ENCODE data around the gene CASP14.
A peak's percentile ranks its signal among the peaks of the same experiment; 100 is the strongest.
"Not testable (repeated sequence)": the region's sequence is repeated elsewhere in the genome, so short reads cannot be mapped to it uniquely, and the experiment has no call there.

CASP14 gene

DNA sequence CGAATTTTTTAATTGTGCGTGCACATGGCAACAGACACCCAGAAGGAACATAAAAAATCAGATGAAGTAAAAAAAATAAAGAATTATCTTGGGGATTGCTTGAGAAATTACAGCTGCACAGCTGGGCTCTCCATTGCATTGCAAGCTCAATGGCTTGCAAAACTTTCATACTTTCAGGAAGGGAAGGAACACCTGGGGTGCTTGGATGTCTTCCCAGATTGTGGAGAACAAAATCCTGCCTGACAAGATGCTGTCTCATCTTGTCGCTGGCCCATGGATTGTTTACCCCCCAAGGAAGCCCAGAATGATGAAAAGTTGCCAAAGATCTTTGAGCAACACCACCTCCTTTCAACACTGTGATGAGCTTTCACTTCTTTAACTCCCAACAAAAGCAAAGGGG is 11.0 kb upstream of the CASP14 start:
- Histone ChIP-seq H3K36me3 (replicated peaks) (no peaks in the 10 kb centered on the region), H3K4me1 (no peaks in the 10 kb centered on the region)

DNA sequence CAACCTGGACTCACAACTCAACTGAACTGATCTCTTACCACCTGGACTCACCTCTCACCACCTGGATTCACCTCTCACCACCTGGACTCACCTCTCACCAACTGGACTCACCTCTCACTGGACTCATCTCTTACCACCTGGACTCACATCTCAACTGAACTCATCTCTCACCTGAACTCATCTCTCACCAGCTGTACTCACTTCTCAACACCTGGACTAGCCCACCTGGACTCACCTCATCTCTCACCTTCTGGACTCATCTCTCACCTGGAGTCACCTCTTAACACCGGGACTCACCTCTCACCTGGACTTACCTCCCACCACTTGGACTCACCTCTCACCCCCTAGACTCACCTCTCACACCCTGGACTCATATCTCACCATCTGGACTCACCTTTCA is 7.3 kb upstream of the CASP14 start:
- no peak overlapping the region for H3K4me3 ChIP-seq
- no peaks in the 10 kb centered on the region; the same call in 1 of the 2 replicates for H3K9me3 ChIP-seq
- H3K4me1 ChIP-seq: no peaks in the 10 kb centered on the region
- DNase-seq (ENCODE audit: low spot score in 2 of 2): no peak
- in situ Hi-C loops (cut with MboI; ENCODE audit: low sequenced_read_pairs): no loop called here
- 0 out of 2 replicates have a peak, but pooled peaks cover 7% of the 10 kb centered on the region for H3K27me3 ChIP-seq (ENCODE audit: low read depth)
- H3K36me3 ChIP-seq (replicated peaks): no peaks in the 10 kb centered on the region

More for the DNA sequence above, 11.0 kb upstream of the CASP14 start:
- Histone ChIP-seq H3K9me3 (no peaks in the 10 kb centered on the region), H3K27me3 (ENCODE audit: low read depth) (0 out of 2 replicates have a peak, but pooled peaks cover 3% of the 10 kb centered on the region), H3K4me3 (no peak overlapping the region)
- DNase-seq (ENCODE audit: low spot score in 2 of 2): no peak
- in situ Hi-C loops (cut with MboI; ENCODE audit: low sequenced_read_pairs): no loop called here

- H3K9me3 ChIP-seq: no peaks in the 10 kb centered on the region; the same call in 1 of the 2 replicates
- no peak for DNase-seq (ENCODE audit: low spot score in 2 of 2)
- H3K36me3 ChIP-seq (replicated peaks): no peaks in the 10 kb centered on the region
- H3K27me3 ChIP-seq (ENCODE audit: low read depth): 0 out of 2 replicates have a peak, but pooled peaks cover 4% of the 10 kb centered on the region
- H3K4me3 ChIP-seq: no peak overlapping the region
- in situ Hi-C loops (cut with MboI; ENCODE audit: low sequenced_read_pairs): no loop called here
- no peaks in the 10 kb centered on the region for H3K4me1 ChIP-seq
Measured at GRCh38 chr19:15042826-15043225, 6.5 kb upstream of the CASP14 start.

GRCh38 chr19:15045506-15045905 is 3.8 kb upstream of the CASP14 start:
- no peak for DNase-seq (ENCODE audit: low spot score in 2 of 2)
- in situ Hi-C loops (cut with MboI; ENCODE audit: low sequenced_read_pairs): no loop called here
- Histone ChIP-seq H3K9me3 (no peaks in the 10 kb centered on the region; the same call in 1 of the 2 replicates), H3K27me3 (ENCODE audit: low read depth) (0 out of 2 replicates have a peak, but pooled peaks cover 4% of the 10 kb centered on the region), H3K4me1 (no peaks in the 10 kb centered on the region), H3K4me3 (no peak overlapping the region), H3K36me3 (replicated peaks) (no peaks in the 10 kb centered on the region)

- Histone ChIP-seq H3K4me1 (no peaks in the 10 kb centered on the region), H3K4me3 (no peak overlapping the region), H3K27me3 (ENCODE audit: low read depth) (0 out of 2 replicates have a peak, but pooled peaks cover 4% of the 10 kb centered on the region), H3K36me3 (replicated peaks) (no peaks in the 10 kb centered on the region), H3K9me3 (no peaks in the 10 kb centered on the region; the same call in 1 of the 2 replicates)
- in situ Hi-C loops (cut with MboI; ENCODE audit: low sequenced_read_pairs): no loop called here
- no peak for DNase-seq (ENCODE audit: low spot score in 2 of 2)
Measured at GRCh38 chr19:15047680-15048079, 1.6 kb upstream of the CASP14 start.

- in situ Hi-C loops (cut with MboI; ENCODE audit: low sequenced_read_pairs): no loop called here
- Histone ChIP-seq H3K27me3 (ENCODE audit: low read depth) (0 out of 2 replicates have a peak, but pooled peaks cover 4% of the 10 kb centered on the region), H3K9me3 (no peaks in the 10 kb centered on the region; the same call in 1 of the 2 replicates)
Measured at GRCh38 chr19:15048128-15048527, 1.2 kb upstream of the CASP14 start.

GRCh38 chr19:15050639-15051038 is 1.4 kb downstream of the CASP14 start:
- DNase-seq (ENCODE audit: low spot score in 2 of 2): no peak
- H3K4me3 ChIP-seq: no peak overlapping the region
- no peaks in the 10 kb centered on the region for H3K36me3 ChIP-seq (replicated peaks)
- no peaks in the 10 kb centered on the region for H3K9me3 ChIP-seq
- no peaks in the 10 kb centered on the region for H3K27me3 ChIP-seq (ENCODE audit: low read depth)
- no peaks in the 10 kb centered on the region for H3K4me1 ChIP-seq
- in situ Hi-C loops (cut with MboI; ENCODE audit: low sequenced_read_pairs): no loop called here

More at GRCh38 chr19:15048128-15048527, 1.2 kb upstream of the CASP14 start:
- Histone ChIP-seq H3K4me1 (no peaks in the 10 kb centered on the region), H3K36me3 (replicated peaks) (no peaks in the 10 kb centered on the region), H3K4me3 (no peak overlapping the region)
- DNase-seq (ENCODE audit: low spot score in 2 of 2): no peak

- no peak for DNase-seq (ENCODE audit: low spot score in 2 of 2)
- Histone ChIP-seq H3K36me3 (replicated peaks) (no peaks in the 10 kb centered on the region), H3K9me3 (no peaks in the 10 kb centered on the region), H3K27me3 (ENCODE audit: low read depth) (peaks cover 24% of the 10 kb centered on the region), H3K4me1 (no peaks in the 10 kb centered on the region), H3K4me3 (no peak overlapping the region)
- in situ Hi-C loops (cut with MboI; ENCODE audit: low sequenced_read_pairs): no loop called here
Measured at GRCh38 chr19:15062036-15062435, 12.8 kb downstream of the CASP14 start.

GRCh38 chr19:15070386-15070785 is 21.1 kb downstream of the CASP14 start:
- H3K4me1 ChIP-seq; in situ Hi-C loops (cut with MboI; ENCODE audit: low sequenced_read_pairs); H3K36me3 ChIP-seq (replicated peaks); H3K9me3 ChIP-seq; DNase-seq (ENCODE audit: low spot score in 2 of 2); H3K4me3 ChIP-seq: not testable (repeated sequence)
- H3K27me3 ChIP-seq (ENCODE audit: low read depth): peaks cover 11% of the 10 kb centered on the region

GRCh38 chr19:15072930-15073647 is 23.8 kb downstream of the CASP14 start:
- H3K4me1 ChIP-seq: no peaks in the 10 kb centered on the region
- in situ Hi-C loops (cut with MboI; ENCODE audit: low sequenced_read_pairs): no loop called here
- H3K36me3 ChIP-seq (replicated peaks): no peaks in the 10 kb centered on the region
- no peak overlapping the region for H3K4me3 ChIP-seq
- peak in 1 of 2 experiments; percentile 19 for DNase-seq (ENCODE audit: low spot score in 2 of 2)
- no peaks in the 10 kb centered on the region for H3K9me3 ChIP-seq
- no peaks in the 10 kb centered on the region; the same call in 1 of the 2 replicates for H3K27me3 ChIP-seq (ENCODE audit: low read depth)

- H3K36me3 ChIP-seq (replicated peaks): no peaks in the 10 kb centered on the region
- H3K27me3 ChIP-seq (ENCODE audit: low read depth): no peaks in the 10 kb centered on the region
- H3K4me1 ChIP-seq: no peaks in the 10 kb centered on the region
- no peak overlapping the region for H3K4me3 ChIP-seq
- H3K9me3 ChIP-seq: no peaks in the 10 kb centered on the region
- in situ Hi-C loops (cut with MboI; ENCODE audit: low sequenced_read_pairs): no loop called here
- DNase-seq (ENCODE audit: low spot score in 2 of 2): no peak
Measured at GRCh38 chr19:15074371-15074770, 25.1 kb downstream of the CASP14 start.

GRCh38 chr19:15075806-15076205 is 26.5 kb downstream of the CASP14 start:
- Histone ChIP-seq H3K4me1 (no peaks in the 10 kb centered on the region), H3K4me3 (no peak overlapping the region), H3K9me3 (no peaks in the 10 kb centered on the region), H3K27me3 (ENCODE audit: low read depth) (no peaks in the 10 kb centered on the region), H3K36me3 (replicated peaks) (no peaks in the 10 kb centered on the region)
- in situ Hi-C loops (cut with MboI; ENCODE audit: low sequenced_read_pairs): no loop called here
- no peak for DNase-seq (ENCODE audit: low spot score in 2 of 2)

DNA sequence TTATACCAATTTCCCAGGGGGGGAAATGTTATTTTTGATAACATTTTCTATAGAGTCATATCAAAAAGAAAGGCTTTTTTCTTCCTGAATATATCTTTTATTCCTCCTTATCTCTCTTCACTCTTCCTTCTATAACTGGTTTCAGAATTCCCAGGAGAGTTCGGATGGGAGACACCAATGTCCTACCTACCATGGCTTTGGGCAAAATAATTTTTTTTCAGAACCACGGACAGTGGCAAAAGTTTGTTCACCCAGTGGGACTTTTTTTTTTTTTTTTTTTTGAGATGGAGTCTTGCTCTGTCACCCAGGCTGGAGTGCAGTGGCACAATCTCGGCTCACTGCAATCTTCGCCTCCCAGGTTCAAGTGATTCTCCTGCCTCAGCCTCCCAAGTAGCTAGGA is 30.7 kb downstream of the CASP14 start:
- H3K9me3 ChIP-seq; H3K4me3 ChIP-seq; H3K4me1 ChIP-seq; H3K27me3 ChIP-seq (ENCODE audit: low read depth); H3K36me3 ChIP-seq (replicated peaks); in situ Hi-C loops (cut with MboI; ENCODE audit: low sequenced_read_pairs): not testable (repeated sequence)
- peak in 1 of 2 experiments; percentile 15 for DNase-seq (ENCODE audit: low spot score in 2 of 2)

- in situ Hi-C loops (cut with MboI; ENCODE audit: low sequenced_read_pairs): no loop called here
Measured at GRCh38 chr19:15081911-15082310, 32.6 kb downstream of the CASP14 start, which contains the start of gene OR1I1. Gene OR1I1, plus strand, starts transcription at chr19:15082211. Its CDS starts 4,855 bp downstream, at chr19:15087066.

More at GRCh38 chr19:15081911-15082310, 32.6 kb downstream of the CASP14 start, which contains the start of gene OR1I1:
- no peaks in the 10 kb centered on the region for H3K4me1 ChIP-seq
- H3K4me3 ChIP-seq: no peak within 1 kb of the TSS
- DNase-seq (ENCODE audit: low spot score in 2 of 2): no peak
- no peaks in the 10 kb centered on the region for H3K36me3 ChIP-seq (replicated peaks)
- H3K27me3 ChIP-seq (ENCODE audit: low read depth): peaks cover 13% of the 10 kb centered on the region
- no peaks in the 10 kb centered on the region for H3K9me3 ChIP-seq
